Breast epithelium (tissue), 3 donors: ENCODE measurements around the gene ZFP62.

ENCODE experiments used
- CTCF ChIP-seq, 3 donors: fragments of 450-650 bp; IDR thresholded peaks; one replicate each; pipeline ENCODE4 v1.5.1; 2016 to 2017; ENCODE audit warnings: antibody characterized with exemption in 3 of 3, mild to moderate bottlenecking in 3 of 3, moderate library complexity in 3 of 3
- POLR2A ChIP-seq: fragments of 450-650 bp; IDR thresholded peaks from one replicate; pipeline ENCODE4 v1.6.1; 2016; ENCODE audit warnings: antibody characterized with exemption, mild to moderate bottlenecking, moderate library complexity
- POLR2AphosphoS5 ChIP-seq, 3 donors: sonication (generic); formaldehyde crosslinking; IDR thresholded peaks; one replicate each; pipeline ENCODE4 v1.6.1; 2017; ENCODE audit warnings: antibody characterized with exemption in 3 of 3

- no peak for TF ChIP-seq CTCF (IDR thresholded peaks at IDR 0.05)
- TF ChIP-seq POLR2A, result no peak
- TF ChIP-seq POLR2AphosphoS5 (IDR thresholded peaks at IDR 0.05), result no peak
These were observed 48.1 kb upstream of the ZFP62 start for GRCh38 chr5:180908998-180909731.
